Measurements from ENCODE around the gene ATP6V1E1. TPM values are rescaled to one million over a fixed set of nuclear protein-coding genes. Genes with fewer than 3 reads are reported as not detected.

Gene ATP6V1E1
- total RNA-seq: 123 and 128 TPM in 2 replicates

GRCh38 chr22:17628406-17629172, at the start of gene ATP6V1E1:
Gene ATP6V1E1 (minus strand): TSS chr22:17628749. CDS start chr22:17628635, 114 bp downstream.

GRCh38 chr22:17638432-17639246, 10.1 kb upstream of the ATP6V1E1 start, which contains the start of gene BCL2L13:
Gene BCL2L13 (plus strand): TSS chr22:17638757. CDS start chr22:17655712, 16,955 bp downstream.

GRCh38 chr22:17562906-17563870, 65.4 kb downstream of the ATP6V1E1 start, which contains the start of gene SLC25A18:
Gene SLC25A18 (plus strand): TSS chr22:17563498. CDS start chr22:17579945, 16,447 bp downstream.

Other genes with a start within 250 kb of the ATP6V1E1 start
- not detected in 2 replicates for gene SLC25A18, start 65.3 kb downstream of the ATP6V1E1 start, total RNA-seq
- gene BCL2L13, start 10.0 kb upstream of the ATP6V1E1 start, total RNA-seq: 47.3 and 49.0 TPM in 2 replicates
- gene BID, start 145.7 kb upstream of the ATP6V1E1 start, total RNA-seq: 90.5 and 96.7 TPM in 2 replicates

All from mammary microvascular endothelial cell (primary cell).